Fibroblast of skin of abdomen (primary cell): Measurements from ENCODE around the gene CCDC14.

Experiments used
- DNase-seq: peaks from one replicate; pipeline ENCODE4 v3.0.0-alpha.2; 2013

The CCDC14 gene

GRCh38 chr3:123961508-123961856 is 453 bp upstream of the CCDC14 start:
- no peak for DNase-seq

DNA sequence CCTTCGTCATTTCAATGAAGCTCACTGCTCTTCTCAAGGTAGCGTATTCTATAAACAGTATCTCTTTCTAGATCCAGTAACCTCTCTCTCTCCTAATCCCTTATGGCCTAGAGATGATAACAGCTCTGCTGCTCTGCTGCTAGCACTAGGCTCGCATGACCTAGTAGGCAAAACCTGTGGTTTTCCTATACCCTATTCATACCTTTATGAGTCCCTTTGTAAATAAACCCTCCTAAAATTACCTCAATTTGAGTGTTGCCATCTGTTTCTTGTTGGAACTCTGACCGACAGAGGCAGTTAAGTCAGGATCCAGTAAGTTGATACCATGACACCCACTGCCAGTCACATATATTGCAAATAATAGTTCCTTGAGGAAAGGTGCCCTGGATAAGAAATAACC is 7.3 kb downstream of the CCDC14 start:
- no peak for DNase-seq

DNA sequence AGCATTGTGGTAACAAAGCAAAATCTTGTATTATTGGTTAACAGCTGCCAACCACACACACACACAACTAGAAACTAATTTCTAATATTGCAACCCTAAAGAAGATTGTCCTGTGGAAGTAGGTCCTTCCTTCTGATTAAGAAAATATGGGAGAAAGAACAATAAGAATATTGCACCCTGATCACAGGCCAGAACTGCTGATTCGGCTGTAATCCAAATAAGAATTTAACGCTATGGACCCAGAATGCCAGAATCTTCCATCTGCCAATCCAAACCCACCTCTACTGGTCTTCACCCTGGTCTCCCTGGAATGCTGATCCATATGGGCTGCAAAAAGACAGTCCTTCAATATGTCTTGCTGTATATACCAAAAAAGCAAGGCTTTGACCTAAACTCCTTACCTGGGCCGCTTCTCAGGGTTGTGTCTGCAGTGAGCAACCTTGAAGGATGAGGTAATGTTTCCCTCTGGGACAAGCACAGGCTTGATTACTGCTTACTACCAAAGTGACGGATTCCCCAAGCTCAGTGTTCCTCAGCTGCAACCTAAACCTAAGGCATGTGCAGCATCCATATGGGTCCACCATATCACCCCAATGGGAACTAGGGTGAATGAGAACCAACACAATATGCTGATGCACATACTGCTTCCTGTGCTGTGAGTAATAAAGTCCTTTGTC is 8.0 kb downstream of the CCDC14 start:
- no peak for DNase-seq

- DNase-seq, result peak; percentile 21
Observed at GRCh38 chr3:123951522-123952447, 9.2 kb downstream of the CCDC14 start.

DNA sequence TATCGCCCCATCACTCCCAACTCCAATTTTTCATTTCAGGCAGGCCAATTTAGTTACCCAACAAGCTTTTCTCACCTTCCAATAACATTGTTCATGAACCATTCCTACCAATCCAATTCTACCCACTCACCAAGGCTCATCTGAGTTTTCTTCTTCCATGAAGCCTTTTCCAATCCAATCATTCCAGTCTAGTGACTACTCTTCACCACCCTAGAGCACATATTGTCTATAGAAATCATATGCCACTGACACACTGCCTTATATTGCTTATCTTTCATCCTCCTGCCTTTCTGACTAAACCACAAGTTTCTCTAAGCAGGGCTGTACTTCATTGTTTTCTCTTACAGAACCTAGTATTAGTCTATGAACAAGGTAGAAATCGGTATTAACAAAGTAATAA is 11.4 kb downstream of the CCDC14 start:
- peak; percentile 83 for DNase-seq

GRCh38 chr3:123948449-123948848 is 12.6 kb downstream of the CCDC14 start:
- no peak for DNase-seq

DNA sequence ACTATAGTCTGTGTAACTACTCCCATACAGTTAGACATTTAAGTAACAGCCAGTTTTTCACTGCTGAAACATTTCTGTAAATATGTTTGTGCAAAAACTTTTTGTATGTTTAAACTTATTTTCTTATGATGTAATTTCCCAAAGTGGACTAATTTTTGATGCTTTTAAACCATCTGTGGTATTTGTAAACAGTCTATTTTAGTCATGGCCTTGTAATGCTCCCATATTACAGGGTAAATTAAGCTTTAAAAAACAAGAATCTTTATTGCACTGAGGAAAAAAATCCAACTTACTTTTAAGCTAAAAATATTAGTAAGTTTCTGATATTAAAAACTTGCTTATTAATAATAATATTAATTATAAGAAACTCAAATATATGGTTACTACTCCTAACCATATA is 13.5 kb downstream of the CCDC14 start:
- no peak for DNase-seq

DNA sequence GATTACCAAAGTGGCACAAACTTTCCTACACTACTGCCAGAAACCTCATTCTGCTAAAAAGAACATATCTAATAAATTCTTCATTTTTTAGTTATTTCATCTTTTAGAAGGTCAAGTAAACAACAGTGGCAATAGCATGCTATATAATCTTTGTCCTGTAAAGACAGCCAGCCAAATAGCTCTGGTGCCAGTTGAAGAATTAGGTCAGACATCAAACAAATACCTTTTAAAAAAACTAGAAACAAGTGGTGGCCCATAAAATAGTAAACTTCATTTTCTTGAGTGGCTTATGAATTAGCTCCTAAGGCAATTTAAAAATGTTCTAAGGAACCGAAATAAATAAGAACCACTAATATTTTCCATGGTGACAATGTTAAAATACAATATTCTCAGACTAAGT is 19.5 kb downstream of the CCDC14 start:
- no peak for DNase-seq

GRCh38 chr3:123941121-123941520 is 19.9 kb downstream of the CCDC14 start:
- peak; percentile 27 for DNase-seq

DNA sequence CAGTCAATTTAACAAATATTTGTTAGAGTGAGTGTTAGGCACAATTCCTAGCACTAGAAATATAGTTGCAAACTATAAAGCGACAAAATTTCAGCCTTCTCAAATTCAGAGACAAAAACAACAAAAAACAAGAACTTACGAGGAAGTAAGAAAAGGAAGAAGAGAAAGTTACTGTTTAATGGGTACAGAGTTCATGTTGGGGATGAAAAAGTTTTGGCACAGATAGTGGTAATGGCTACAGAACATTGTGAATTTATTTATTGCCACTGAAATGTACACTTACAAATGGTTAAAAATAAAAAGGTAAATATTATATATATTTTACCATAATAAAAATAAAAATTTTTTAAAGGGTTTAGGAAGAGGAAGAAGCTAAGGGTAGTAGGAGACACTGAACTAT is 21.3 kb downstream of the CCDC14 start:
- DNase-seq, result no peak

DNA sequence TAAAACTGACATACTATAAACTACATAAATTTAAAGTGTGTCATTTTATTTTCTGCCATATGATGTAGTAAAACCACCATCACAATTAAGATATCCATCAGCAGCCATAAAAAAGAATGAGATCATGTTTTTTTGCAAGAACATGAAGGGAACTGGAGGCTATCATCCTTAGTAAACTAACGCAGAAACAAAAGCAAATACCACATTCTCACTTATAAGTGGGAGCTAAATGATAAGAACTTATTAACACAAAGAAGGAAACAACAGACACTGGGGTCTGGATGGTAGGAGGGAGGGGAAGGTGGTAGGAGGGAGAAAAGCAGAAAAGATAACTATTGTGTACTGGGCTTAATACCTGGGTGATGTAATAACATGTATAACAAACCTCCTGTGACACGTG is 24.6 kb downstream of the CCDC14 start:
- no peak for DNase-seq

DNA sequence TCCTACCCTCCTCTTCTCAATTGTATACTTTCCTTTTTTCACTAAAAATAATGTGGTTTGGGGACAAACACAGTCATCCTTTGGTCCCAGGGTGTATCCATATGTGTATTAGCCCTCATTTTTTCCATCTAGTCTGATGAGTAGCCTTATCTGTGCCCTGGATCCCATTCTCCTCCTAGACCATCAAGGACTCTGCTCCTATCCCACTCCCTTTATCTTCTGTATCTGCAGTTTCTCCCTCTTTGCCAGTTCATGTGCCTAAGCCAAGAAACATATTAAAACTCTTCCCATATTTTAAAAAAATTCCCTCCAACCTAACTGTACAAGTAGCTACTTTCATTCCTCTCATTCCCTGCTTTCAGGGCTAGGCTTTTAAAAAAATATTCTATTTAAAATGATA is 25.2 kb downstream of the CCDC14 start:
- DNase-seq, result no peak

DNA sequence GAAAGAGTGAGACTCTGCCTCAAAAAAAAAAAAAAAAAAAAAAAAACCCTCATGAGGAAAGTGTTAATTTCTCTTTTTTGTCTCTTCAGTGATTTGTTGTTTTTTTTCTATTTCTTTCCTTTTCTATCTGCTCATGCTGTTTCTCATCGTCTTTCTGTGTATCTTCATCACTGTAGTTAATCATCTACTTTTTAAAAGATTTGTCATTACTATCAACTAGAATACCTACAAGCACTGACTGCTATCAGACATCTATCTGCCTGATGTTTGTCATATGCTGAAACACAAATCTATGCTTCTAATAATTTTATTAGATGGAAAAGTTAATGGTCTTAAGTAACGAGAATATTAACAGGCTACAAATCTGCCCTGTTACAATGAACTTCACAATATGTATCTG is 26.8 kb downstream of the CCDC14 start:
- DNase-seq, result no peak

DNA sequence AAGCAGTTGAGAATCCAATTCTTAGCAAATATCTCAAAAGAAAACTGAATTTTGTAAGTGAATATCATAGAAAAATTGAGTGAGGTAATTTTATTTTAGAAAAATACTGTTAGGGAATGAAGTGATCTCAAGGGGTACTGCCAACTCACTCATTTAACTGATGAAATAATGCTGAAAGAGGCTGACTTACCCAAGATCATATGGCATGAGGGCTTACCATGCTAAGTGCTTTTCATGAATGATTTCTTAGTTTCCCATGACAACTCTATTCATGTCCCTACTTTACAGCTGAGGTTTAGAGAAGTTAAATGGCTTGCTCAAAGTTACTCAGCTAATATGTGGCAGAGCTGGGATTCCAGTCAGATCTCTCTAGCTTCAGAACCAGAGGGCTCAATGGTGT is 30.6 kb downstream of the CCDC14 start:
- no peak for DNase-seq

DNA sequence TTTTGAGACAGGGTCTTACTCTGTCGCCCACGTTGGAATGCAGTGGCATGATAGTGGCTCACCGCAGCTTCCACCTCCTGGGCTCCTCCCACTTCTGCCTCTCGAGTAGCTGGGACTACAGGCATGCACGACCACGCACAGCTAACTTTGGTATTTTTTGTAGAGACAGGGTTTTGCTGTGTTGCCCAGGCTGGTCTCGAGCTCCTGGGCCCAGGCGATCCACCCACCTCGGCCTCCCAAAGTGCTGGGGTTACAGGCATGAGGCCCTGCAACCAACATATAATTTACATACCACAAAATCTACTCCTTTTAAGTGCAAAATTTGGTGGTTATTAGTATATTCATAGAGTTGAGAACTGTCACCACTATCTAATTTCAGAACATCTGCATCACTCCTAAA is 31.7 kb downstream of the CCDC14 start:
- no peak for DNase-seq

DNA sequence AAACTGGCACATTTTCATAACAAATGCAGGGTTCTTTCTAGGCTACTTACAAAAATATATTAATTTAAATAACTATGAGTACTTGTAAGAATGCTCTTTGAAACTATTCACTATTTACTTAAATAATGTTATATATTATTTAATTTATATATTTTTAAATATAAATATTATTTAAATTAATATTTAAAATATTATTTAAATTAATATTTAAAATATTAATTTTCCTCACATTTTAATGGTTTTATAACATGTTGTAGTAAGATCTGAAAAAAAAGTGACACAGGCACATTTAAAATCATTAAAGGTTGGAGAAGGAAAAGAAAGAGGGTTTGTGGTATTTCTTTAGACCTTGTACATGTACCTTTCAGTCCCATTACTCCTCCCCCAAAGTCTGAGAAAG is 34.6 kb downstream of the CCDC14 start:
- DNase-seq, result no peak

DNA sequence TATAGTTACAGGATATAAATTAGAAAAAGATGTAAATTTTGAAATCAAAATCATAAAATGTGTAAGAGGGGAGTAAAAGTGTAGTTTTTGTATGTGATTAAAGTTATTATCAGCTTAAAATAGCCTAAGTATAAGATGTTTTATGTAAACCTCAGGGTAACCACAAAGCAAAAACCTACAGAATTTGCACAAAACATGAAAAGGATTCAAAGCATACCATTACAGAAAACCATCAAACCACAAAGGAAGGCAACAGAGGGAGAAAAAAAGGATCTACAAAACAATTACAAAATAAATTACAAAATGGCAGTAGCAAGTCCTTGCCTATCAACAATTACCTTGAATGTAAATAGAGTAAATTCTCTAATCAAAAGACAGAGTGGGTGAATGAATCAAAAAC is 40.2 kb downstream of the CCDC14 start:
- DNase-seq, result peak; percentile 3

GRCh38 chr3:123920383-123920782 is 40.6 kb downstream of the CCDC14 start:
- no peak for DNase-seq

DNA sequence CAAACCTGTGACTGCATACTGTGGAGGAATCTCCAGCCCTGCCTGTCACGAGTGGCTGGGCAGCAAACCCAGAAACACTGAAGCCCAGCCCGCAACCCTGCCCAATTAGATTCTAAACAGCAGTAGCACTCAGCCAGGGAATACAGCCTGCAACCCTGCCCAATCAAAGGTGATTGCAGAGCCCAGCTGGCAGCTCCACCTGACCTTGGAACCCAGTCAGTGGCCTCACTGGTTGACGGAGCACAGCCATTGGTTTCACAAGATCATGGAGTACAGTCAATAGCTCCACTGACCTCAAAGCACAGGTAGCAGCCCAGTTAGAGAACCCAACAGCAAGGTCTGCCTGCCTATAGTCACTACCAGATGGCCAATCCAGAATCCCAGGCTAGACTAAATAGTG is 41.7 kb downstream of the CCDC14 start:
- no peak for DNase-seq

- no peak for DNase-seq
Observed at GRCh38 chr3:123914829-123915228, 46.2 kb downstream of the CCDC14 start.

- no peak for DNase-seq
Observed at GRCh38 chr3:123909785-123910184, 51.2 kb downstream of the CCDC14 start.

DNA sequence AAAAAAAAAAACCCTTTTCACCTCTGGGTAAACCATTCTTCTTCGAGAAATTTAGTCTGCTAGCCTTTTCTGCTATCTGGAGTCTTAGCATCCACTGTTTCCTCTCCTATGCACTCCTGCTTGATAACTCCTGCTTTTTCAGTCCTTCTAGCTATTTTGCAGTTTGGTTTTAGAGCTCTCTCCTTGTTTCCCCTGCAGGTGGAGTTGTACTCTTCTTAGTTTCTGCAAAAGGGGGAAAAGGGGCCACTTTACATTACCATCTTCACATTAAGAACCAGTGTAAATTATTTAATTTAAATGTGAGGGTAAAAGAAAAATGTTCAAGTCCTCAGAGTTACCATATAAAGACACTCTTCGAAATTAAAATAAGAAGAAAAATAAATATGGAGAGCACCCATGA is 53.3 kb downstream of the CCDC14 start:
- no peak for DNase-seq

GRCh38 chr3:123899300-123899865 is 61.6 kb downstream of the CCDC14 start:
- DNase-seq, result no peak

DNA sequence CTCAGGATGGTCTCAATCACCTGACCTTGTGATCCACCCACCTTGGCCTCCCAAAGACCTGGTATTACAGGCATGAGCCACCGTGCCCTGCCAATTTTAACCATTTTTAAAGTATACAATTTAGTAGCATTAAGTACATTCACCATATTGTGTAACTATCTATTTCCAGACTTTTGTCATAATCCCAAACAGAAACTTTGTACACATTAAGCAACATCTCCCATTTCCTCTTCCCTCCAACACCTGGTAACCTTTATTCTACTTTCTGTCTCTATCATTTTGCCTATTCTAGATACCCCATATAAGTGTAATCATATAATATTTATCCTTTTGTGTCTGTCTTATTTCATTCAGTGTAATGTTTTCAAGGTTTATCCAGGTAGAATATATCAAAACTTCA is 68.0 kb downstream of the CCDC14 start:
- DNase-seq, result no peak
